GM18909 (cell line): ENCODE data around the gene GLIS1.

Experiments used
- ATAC-seq: cut with Tn5 transposase; IDR thresholded peaks from one replicate; pipeline ENCODE4 v1.9.1; 2021; ENCODE audit warnings: mild to moderate bottlenecking; ENCODE audit not compliant: unreplicated experiment, poor library complexity

GLIS1 gene

GRCh38 chr1:53461323-53462044 lies 277.5 kb downstream of the GLIS1 start:
- ATAC-seq = no peak

- no peak for ATAC-seq
Measured at GRCh38 chr1:53460666-53461322, 278.2 kb downstream of the GLIS1 start.

DNA sequence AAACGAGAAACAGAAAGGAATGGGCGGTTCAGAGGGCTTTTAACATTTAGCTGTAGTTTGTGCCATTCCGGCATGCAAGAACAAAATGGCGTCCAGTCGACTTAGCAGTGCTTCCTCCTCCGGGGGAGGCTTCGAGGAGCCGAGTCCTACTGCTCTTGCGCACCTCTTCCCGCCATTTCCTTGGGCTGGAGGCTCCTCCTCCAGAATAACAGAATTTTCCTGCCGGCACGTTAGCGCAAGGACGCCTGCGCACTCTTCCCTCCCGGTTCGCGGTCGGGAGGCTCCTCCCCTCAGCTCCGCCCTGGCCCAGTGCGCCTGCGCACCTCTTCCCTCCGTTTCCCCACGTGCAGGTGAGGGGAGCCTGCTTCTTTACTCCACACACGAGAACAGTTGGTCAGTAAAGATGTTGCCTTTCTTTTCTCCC lies 278.7 kb downstream of the GLIS1 start:
- ATAC-seq = no peak

- ATAC-seq = no peak
Measured at GRCh38 chr1:53459321-53460175, 279.4 kb downstream of the GLIS1 start, which contains the start of gene DMRTB1. Gene DMRTB1 (plus strand): TSS chr1:53459399. CDS start chr1:53459454, 55 bp downstream.

GRCh38 chr1:53458634-53459033 lies 280.3 kb downstream of the GLIS1 start:
- no peak for ATAC-seq
